ENCODE data around the gene PRKAG2. TPM values are rescaled to one million over a fixed set of nuclear protein-coding genes. Genes with fewer than 3 reads are reported as not detected.

Gene PRKAG2
- total and polyA plus RNA-seq, 2 experiments from 2014 or later = 9.1 to 14.9 TPM

- Mint-ChIP-seq H3K27me3 (ENCODE audit: insufficient read depth, low read depth, poor library complexity) (peaks cover 9% of the 10 kb centered on the region), H3K4me1 (peaks cover 26% of the 10 kb centered on the region), H3K4me3 (no peak overlapping the region), H3K9me3 (no peaks in the 10 kb centered on the region), H3K36me3 (ENCODE audit: low read depth) (no peaks in the 10 kb centered on the region), H3K27ac (no peak overlapping the region)
- Histone ChIP-seq H3K79me2 (replicated peaks; ENCODE audit: insufficient read depth) (no peaks in the 10 kb centered on the region), H3K9me2 (ENCODE audit: insufficient read depth) (no peaks in the 10 kb centered on the region), H3F3A (replicated peaks; ENCODE audit: low read depth) (no peaks in the 10 kb centered on the region), H3K27ac (ENCODE audit: low read depth) (no peak overlapping the region), H4K20me1 (replicated peaks; ENCODE audit: insufficient read depth) (no peaks in the 10 kb centered on the region), H3K36me3 (ENCODE audit: insufficient read depth) (no peaks in the 10 kb centered on the region), H3K27me3 (ENCODE audit: insufficient read depth) (no peaks in the 10 kb centered on the region), H3K4me3 (no peak overlapping the region), H3K4me1 (ENCODE audit: insufficient read depth) (0 out of 2 replicates have a peak, but pooled peaks cover 5% of the 10 kb centered on the region), H2AFZ (no peak overlapping the region), H3K4me2 (no peak overlapping the region)
- TF ChIP-seq JUNB (IDR thresholded peaks at IDR 0.05; ENCODE audit: unreplicated experiment) (no peak), CREB1 (CRISPR knock-in tag; IDR thresholded peaks at IDR 0.05; ENCODE audit: low read depth) (no peak)
- ATAC-seq = no peak
- DNase-seq (ENCODE audit: low spot score) = no peak
Measured at GRCh38 chr7:151893405-151893923, 16.5 kb upstream of the PRKAG2 start.

GRCh38 chr7:151891753-151892152, 14.8 kb upstream of the PRKAG2 start:
- no peak overlapping the region for H3K4me3 Mint-ChIP-seq
- no peaks in the 10 kb centered on the region for H3K27me3 ChIP-seq (ENCODE audit: insufficient read depth)
- H3K36me3 ChIP-seq (ENCODE audit: insufficient read depth) = no peaks in the 10 kb centered on the region
- no peaks in the 10 kb centered on the region for H3K79me2 ChIP-seq (replicated peaks; ENCODE audit: insufficient read depth)
- H3K9me3 Mint-ChIP-seq = no peaks in the 10 kb centered on the region
- H3K4me1 ChIP-seq (ENCODE audit: insufficient read depth) = 0 out of 2 replicates have a peak, but pooled peaks cover 2% of the 10 kb centered on the region
- H3K4me3 ChIP-seq = no peak overlapping the region
- no peaks in the 10 kb centered on the region for H3K36me3 Mint-ChIP-seq (ENCODE audit: low read depth)
- H3K27ac Mint-ChIP-seq = no peak overlapping the region
- no peak overlapping the region for H3K27ac ChIP-seq (ENCODE audit: low read depth)
- no peaks in the 10 kb centered on the region for H3K9me2 ChIP-seq (ENCODE audit: insufficient read depth)
- peak overlapping the region; percentile 14; the same call in 1 of the 2 replicates for H2AFZ ChIP-seq
- DNase-seq (ENCODE audit: low spot score) = no peak
- no peaks in the 10 kb centered on the region for H3F3A ChIP-seq (replicated peaks; ENCODE audit: low read depth)
- H3K4me1 Mint-ChIP-seq = peaks cover 19% of the 10 kb centered on the region
- no peak; the same call in 2 of the 3 replicates for ATAC-seq
- no peaks in the 10 kb centered on the region for H4K20me1 ChIP-seq (replicated peaks; ENCODE audit: insufficient read depth)
- peaks cover 9% of the 10 kb centered on the region for H3K27me3 Mint-ChIP-seq (ENCODE audit: insufficient read depth, low read depth, poor library complexity)
- H3K4me2 ChIP-seq = no peak overlapping the region
- no peak for TF ChIP-seq ETS1 (IDR thresholded peaks at IDR 0.05)
- TF ChIP-seq POLR2AphosphoS5 (IDR thresholded peaks at IDR 0.05; ENCODE audit: low read depth) = no peak
- no peak for TF ChIP-seq ZNF114 (CRISPR knock-in tag; IDR thresholded peaks at IDR 0.05)
- TF ChIP-seq ZNF462 (CRISPR knock-in tag; IDR thresholded peaks at IDR 0.05) = no peak
- no peak for TF ChIP-seq STAT1 (IDR thresholded peaks at IDR 0.05; ENCODE audit: unreplicated experiment)
- no peak for TF ChIP-seq CTCF (conservative IDR thresholded peaks at IDR 0.05; ENCODE audit: low read depth in 2 of 2)
- no peak for TF ChIP-seq REST (IDR thresholded peaks at IDR 0.05; ENCODE audit: unreplicated experiment)
